ENCODE measurements around the gene GET4.

The GET4 gene

GRCh38 chr7:925601-926000 lies 49.2 kb downstream of the GET4 start:
- no peak overlapping the region for H3K4me3 ChIP-seq (ENCODE audit: low read depth, low read length)
- TF ChIP-seq, protein P1, sequence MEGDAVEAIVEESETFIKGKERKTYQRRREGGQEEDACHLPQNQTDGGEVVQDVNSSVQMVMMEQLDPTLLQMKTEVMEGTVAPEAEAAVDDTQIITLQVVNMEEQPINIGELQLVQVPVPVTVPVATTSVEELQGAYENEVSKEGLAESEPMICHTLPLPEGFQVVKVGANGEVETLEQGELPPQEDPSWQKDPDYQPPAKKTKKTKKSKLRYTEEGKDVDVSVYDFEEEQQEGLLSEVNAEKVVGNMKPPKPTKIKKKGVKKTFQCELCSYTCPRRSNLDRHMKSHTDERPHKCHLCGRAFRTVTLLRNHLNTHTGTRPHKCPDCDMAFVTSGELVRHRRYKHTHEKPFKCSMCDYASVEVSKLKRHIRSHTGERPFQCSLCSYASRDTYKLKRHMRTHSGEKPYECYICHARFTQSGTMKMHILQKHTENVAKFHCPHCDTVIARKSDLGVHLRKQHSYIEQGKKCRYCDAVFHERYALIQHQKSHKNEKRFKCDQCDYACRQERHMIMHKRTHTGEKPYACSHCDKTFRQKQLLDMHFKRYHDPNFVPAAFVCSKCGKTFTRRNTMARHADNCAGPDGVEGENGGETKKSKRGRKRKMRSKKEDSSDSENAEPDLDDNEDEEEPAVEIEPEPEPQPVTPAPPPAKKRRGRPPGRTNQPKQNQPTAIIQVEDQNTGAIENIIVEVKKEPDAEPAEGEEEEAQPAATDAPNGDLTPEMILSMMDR (IDR thresholded peaks at IDR 0.05; ENCODE audit: borderline replicate concordance, insufficient read depth, low read depth, low read length): no peak

- H3K4me3 ChIP-seq (ENCODE audit: low read depth, low read length): no peak overlapping the region
- TF ChIP-seq, protein P1 (IDR thresholded peaks at IDR 0.05; ENCODE audit: borderline replicate concordance, insufficient read depth, low read depth, low read length): no peak
Measured at GRCh38 chr7:926061-927030, 50.0 kb downstream of the GET4 start.

GRCh38 chr7:927031-927671 lies 50.8 kb downstream of the GET4 start:
- H3K4me3 ChIP-seq (ENCODE audit: low read depth, low read length): no peak overlapping the region
- TF ChIP-seq, protein P1 (IDR thresholded peaks at IDR 0.05; ENCODE audit: borderline replicate concordance, insufficient read depth, low read depth, low read length): no peak

DNA sequence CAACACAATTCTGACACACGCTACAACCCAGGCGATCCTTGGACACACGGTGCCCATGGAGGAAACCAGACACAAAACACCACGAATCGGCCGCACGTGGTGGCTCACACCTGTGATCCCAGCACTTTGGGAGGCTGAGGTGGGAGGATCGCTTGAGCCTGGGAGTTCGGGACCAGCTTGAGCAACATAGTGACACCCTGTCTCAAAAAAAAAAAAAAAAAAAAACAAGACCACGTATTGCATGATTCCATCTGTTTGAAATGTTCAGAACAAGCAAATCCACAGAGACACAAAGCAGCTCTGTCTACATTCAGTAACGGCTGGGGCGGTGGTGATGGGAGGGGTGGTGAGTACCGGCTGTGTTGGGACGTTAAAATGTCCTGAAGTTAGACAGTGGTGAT lies 53.0 kb downstream of the GET4 start:
- TF ChIP-seq, protein P1 (IDR thresholded peaks at IDR 0.05; ENCODE audit: borderline replicate concordance, insufficient read depth, low read depth, low read length): no peak

GRCh38 chr7:930975-931758 lies 54.8 kb downstream of the GET4 start:
- TF ChIP-seq, protein P1 (IDR thresholded peaks at IDR 0.05; ENCODE audit: borderline replicate concordance, insufficient read depth, low read depth, low read length): no peak

More for the DNA sequence above, 53.0 kb downstream of the GET4 start:
- H3K4me3 ChIP-seq (ENCODE audit: low read depth, low read length): no peak overlapping the region

GRCh38 chr7:931871-932650 lies 55.7 kb downstream of the GET4 start:
- no peak overlapping the region for H3K4me3 ChIP-seq (ENCODE audit: low read depth, low read length)
- TF ChIP-seq, protein P1 (IDR thresholded peaks at IDR 0.05; ENCODE audit: borderline replicate concordance, insufficient read depth, low read depth, low read length): no peak

More at GRCh38 chr7:930975-931758, 54.8 kb downstream of the GET4 start:
- no peak overlapping the region for H3K4me3 ChIP-seq (ENCODE audit: low read depth, low read length)
